Stimulated activated CD8-positive, alpha-beta memory T cell treated with anti-CD3 and anti-CD28 coated beads, Interleukin-4, amount 100 ng/mL, for 1 hour (primary cell): ENCODE results near the gene TLE4.

Experiments used
- DNase-seq, 2 donors: peaks; one replicate each; pipeline ENCODE4 v3.0.0-alpha.2; 2020; ENCODE audit warnings: low read depth in 2 of 2, low spot score in 1 of 2

Gene TLE4

DNA sequence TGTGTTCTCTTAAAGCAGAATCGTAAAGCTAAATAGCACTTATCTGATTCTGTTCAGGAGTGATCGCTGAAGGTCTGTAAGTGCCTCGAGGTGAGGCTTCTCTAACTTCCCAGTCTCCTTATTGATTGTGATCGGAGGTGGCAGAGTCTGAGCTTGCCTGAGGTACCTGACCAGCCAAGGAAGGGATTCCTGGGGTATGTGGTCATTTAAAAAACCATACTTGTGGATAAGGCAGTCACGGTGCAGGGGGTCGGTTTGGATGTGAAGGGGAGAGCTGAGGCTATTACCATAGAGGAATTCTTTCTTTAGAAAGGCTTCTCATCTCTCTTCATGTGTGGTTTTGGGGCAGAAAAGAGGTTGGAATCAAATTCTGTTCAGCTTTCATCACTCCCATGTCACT, 193.7 kb downstream of the TLE4 start:
- no peak for DNase-seq

DNA sequence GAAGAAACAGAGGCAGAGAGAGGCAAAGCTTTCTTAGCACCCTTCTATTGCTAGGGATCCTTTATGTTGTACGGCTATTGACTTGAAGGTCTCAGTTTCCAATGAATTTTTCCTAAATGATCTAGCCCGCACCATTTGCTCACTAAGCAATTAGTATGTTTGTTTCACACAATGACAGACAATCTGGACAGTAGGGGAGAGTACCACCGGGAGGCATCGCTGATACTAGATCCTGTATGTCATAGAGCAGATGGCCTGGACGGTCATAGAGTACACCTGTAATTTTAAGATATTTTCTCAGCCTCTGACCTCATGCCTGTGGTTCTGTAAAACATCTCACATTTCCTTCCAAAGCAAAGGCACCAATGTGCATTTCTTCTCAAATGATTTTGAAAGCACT, 194.3 kb downstream of the TLE4 start:
- DNase-seq = no peak

DNA sequence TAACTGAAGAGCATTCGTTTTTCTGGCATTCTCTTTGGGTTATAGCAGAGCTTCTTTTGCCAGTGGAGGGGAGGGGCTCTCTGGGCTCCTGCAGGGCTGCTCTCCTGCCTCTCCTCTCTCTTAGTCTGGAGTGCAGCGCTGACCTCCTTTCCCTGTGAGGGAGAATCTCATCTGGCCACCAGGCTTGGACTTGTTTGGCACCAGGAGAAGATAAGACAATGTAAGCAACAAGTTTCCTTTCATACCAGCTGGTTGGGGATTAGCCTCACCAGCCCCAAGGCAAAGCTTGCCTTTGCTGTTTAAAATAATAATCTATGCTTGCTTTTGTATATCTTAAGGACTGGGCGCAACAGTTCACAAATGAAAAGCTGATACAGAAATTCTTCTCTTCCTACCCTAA, 196.4 kb downstream of the TLE4 start:
- DNase-seq = no peak

DNA sequence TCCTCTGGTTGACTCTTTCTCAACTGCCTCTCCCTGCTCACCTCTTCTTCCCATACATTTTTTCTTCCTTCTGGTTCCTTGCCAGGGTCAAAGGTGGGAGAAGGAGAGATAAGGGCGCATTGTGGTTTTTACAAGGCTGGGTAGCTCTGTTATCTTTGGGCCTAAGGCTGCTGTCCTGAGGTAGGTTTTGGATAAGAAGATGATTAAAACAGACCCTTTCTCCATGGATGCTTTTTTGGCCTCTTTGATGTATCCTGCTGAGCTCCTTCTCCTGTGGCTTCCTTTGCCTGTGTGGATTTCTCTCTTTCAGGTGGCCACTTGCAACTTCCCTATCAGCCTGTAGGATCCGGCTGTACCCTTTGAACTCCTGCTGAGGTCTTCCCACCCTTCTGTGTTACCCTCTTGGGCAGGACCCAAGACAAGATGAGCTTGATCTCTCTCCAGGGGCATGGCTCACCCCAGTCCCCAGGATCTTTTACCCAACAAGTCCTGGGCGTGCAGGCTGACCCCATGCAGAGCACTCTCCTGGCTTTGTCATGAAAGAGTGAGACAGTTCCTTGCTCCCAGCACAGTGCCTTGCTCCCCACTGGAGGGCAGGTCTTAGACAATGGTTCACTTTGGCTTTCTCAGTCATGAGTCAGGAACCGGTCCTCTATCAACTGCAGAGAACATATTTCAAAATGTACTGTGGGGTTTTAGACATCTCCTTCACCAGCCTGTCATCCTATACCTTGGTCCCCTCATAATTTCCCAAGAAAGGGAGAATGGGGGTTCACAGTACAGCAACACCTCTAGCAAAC, 197.9 kb downstream of the TLE4 start:
- no peak for DNase-seq

DNA sequence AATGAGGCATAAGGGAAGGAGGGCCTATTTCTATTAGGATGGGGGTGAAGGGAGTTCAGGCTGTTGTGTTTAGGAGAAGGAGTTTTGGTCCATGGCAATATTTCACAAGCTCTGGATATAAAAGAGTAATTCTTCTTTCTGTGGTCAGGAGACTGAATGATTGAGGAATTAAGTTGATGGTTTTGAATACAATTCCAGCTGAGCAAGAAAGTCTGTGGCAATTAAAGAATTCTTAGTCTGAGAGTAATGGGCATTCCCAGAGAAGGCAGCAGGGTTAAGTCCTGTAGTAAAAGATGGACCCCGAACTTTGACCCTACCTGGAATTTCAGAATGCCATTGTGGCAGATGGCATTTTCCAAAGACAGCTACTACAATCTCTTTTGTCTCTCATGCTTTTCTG, 202.6 kb downstream of the TLE4 start:
- no peak for DNase-seq
